A673 (cell line): ENCODE data around the gene VRK2. TPM values are rescaled to one million over a fixed set of nuclear protein-coding genes. Genes with fewer than 3 reads are reported as not detected.

Experiments used
- BruUV-seq: library from RNA; stranded (reverse); fragments of 400-500 nt; replicated peaks from 2 replicates; lab custom pipeline; 2021; lab: Mats Ljungman, UMichigan
- CTCF ChIA-PET: fragments of 300-600 bp; sonication (Branson Sonifier 250); formaldehyde crosslinking; loops from one replicate; lab custom pipeline; 2022; ENCODE audit warnings: antibody characterized with exemption; lab: Charles Lee
- POLR2A ChIA-PET: fragments of 300-600 bp; sonication (Branson Sonifier 250); formaldehyde crosslinking; loops from one replicate; lab custom pipeline; 2022; ENCODE audit warnings: antibody characterized with exemption; ENCODE audit not compliant: low non-redundant PET; lab: Charles Lee
- DNase-seq: peaks from one replicate; pipeline ENCODE4 v3.0.0-alpha.2; 2015; ENCODE audit warnings: low spot score
- H3K27ac ChIP-seq: fragments of 200-600 bp; sonication (generic); 2 replicates; pipeline ENCODE4 v1.5.1; 2016; ENCODE audit warnings: mixed run types, low read depth, mild to moderate bottlenecking, mixed read lengths, antibody characterized with exemption, low read length; ENCODE audit not compliant: poor library complexity, severe bottlenecking
- H3K27me3 ChIP-seq: fragments of 200-600 bp; sonication (generic); replicated peaks from 2 replicates; pipeline ENCODE4 v1.6.1; 2017; ENCODE audit warnings: mixed run types, low read depth, mild to moderate bottlenecking, mixed read lengths, antibody characterized with exemption, low read length; ENCODE audit not compliant: insufficient read depth, poor library complexity
- H3K36me3 ChIP-seq: fragments of 200-600 bp; sonication (generic); 2 replicates; pipeline ENCODE4 v1.6.1; 2016; ENCODE audit warnings: mixed run types, mild to moderate bottlenecking, mixed read lengths, antibody characterized with exemption, low read length; ENCODE audit not compliant: insufficient read depth, poor library complexity, severe bottlenecking
- H3K4me1 ChIP-seq: fragments of 200-600 bp; sonication (generic); 2 replicates; pipeline ENCODE4 v1.6.1; 2017; ENCODE audit warnings: mixed run types, mild to moderate bottlenecking, mixed read lengths, antibody characterized with exemption, low read length; ENCODE audit not compliant: insufficient read depth, poor library complexity, severe bottlenecking
- H3K4me3 ChIP-seq: fragments of 200-600 bp; sonication (generic); 2 replicates; pipeline ENCODE4 v1.5.1; 2016; ENCODE audit warnings: low read depth, mixed run types, mild to moderate bottlenecking, mixed read lengths, low read length; ENCODE audit not compliant: poor library complexity, severe bottlenecking
- H3K9me3 ChIP-seq: fragments of 200-600 bp; sonication (generic); 2 replicates; pipeline ENCODE4 v1.6.1; 2016; ENCODE audit warnings: mixed run types, low read depth, mild to moderate bottlenecking, mixed read lengths, antibody characterized with exemption, low read length; ENCODE audit not compliant: poor library complexity, severe bottlenecking
- CTCF ChIP-seq: fragments of 300-800, 200-600 bp; sonication (generic); conservative IDR thresholded peaks from 2 replicates; pipeline ENCODE4 v1.5.1; 2017; ENCODE audit warnings: low read depth, mild to moderate bottlenecking, antibody characterized with exemption, low read length, moderate library complexity, mixed read lengths
- EZH2 ChIP-seq: fragments of 200-600 bp; sonication (generic); IDR thresholded peaks from 2 replicates; pipeline ENCODE4 v1.6.1; 2017; ENCODE audit warnings: borderline replicate concordance, low read depth, mild to moderate bottlenecking, mixed read lengths, antibody characterized with exemption, low read length; ENCODE audit not compliant: poor library complexity, severe bottlenecking
- intact Hi-C: fragments of 100-400 bp; cut with micrococcal nuclease; formaldehyde crosslinking; loops from one replicate; pipeline ENCODE4 v1.10.0; 2022; ENCODE audit not compliant: unreplicated experiment
- total RNA-seq: library from RNA; stranded (reverse); gene quantifications from 2 replicates; pipeline ENCODE4 v1.2.3, GENCODE V29; 2021

The VRK2 gene
- total RNA-seq, 1 experiment from 2014 or later: 16.1 TPM

GRCh38 chr2:58054264-58054663, 7.7 kb downstream of the VRK2 start:
- Histone ChIP-seq H3K36me3 (no peaks in the 10 kb centered on the region), H3K9me3 (no peaks in the 10 kb centered on the region), H3K4me3 (no peak overlapping the region), H3K27ac (no peak overlapping the region), H3K4me1 (no peaks in the 10 kb centered on the region), H3K27me3 (no peaks in the 10 kb centered on the region)
- TF ChIP-seq EZH2 (no peak), CTCF (no peak)
- no peak for DNase-seq
- intact Hi-C loops: no loop called here
- CTCF ChIA-PET: no interaction called here
- no TSS peak for BruUV-seq
- POLR2A ChIA-PET: no interaction called here

- DNase-seq: no peak
- H3K4me1 ChIP-seq: no peaks in the 10 kb centered on the region
- no peak overlapping the region for H3K4me3 ChIP-seq
- BruUV-seq: no TSS peak
- no peak overlapping the region for H3K27ac ChIP-seq
- H3K36me3 ChIP-seq: no peaks in the 10 kb centered on the region
- intact Hi-C loops: no loop called here
- TF ChIP-seq CTCF: no peak
- no peak for TF ChIP-seq EZH2
- H3K27me3 ChIP-seq: no peaks in the 10 kb centered on the region
- ChIA-PET POLR2A (no interaction called here), CTCF (no interaction called here)
- no peaks in the 10 kb centered on the region for H3K9me3 ChIP-seq
Observed at GRCh38 chr2:58055033-58055786, 8.6 kb downstream of the VRK2 start.

DNA sequence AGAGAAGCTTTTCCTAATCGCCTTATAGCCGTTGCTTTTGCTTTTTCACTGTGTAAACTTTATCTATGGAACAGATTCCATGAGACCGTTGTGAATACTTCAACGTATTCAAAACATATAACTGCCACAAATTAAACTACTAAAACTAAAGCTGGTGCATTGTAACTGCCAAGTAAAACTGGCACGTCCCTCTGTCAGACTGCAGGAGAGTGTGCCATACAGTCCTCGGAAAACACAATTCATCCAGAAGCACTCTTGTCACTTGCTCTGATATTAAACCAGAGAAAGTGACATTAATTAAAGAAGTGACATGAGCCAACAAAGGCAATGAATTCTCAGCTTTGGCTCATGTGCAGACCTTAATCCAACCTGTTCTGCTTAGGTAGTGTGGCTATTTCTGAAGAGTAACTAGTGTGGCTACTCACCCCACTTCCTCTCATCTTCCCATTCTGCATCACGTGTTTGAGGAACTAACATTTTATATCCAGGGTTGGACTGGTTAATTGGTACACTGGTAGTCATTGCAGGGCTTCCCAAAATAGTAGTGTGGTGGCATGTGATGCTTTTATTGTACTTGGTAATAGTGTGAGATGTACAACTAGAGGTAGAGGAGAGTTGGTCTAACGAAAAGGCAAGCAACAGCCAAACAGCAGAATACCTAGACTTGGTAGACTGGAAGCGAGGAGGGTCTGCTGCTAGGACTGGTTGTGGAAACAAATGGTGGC, 9.7 kb downstream of the VRK2 start:
- ChIA-PET POLR2A (no interaction called here), CTCF (no interaction called here)
- no peak for TF ChIP-seq CTCF
- no peak for TF ChIP-seq EZH2
- Histone ChIP-seq H3K36me3 (no peaks in the 10 kb centered on the region), H3K9me3 (no peaks in the 10 kb centered on the region), H3K4me1 (no peaks in the 10 kb centered on the region), H3K4me3 (no peak overlapping the region), H3K27me3 (no peaks in the 10 kb centered on the region), H3K27ac (no peak overlapping the region)
- no TSS peak for BruUV-seq
- no peak for DNase-seq
- intact Hi-C loops: no loop called here
